Measurements from ENCODE around the gene GABBR2. TPM values are rescaled to one million over a fixed set of nuclear protein-coding genes. Genes with fewer than 3 reads are reported as not detected.
"Not testable (repeated sequence)": the region's sequence is repeated elsewhere in the genome, so short reads cannot be mapped to it uniquely, and the experiment has no call there.

GABBR2 gene
- total RNA-seq, 1 donor from 2014 or later = 42.7 TPM

DNA sequence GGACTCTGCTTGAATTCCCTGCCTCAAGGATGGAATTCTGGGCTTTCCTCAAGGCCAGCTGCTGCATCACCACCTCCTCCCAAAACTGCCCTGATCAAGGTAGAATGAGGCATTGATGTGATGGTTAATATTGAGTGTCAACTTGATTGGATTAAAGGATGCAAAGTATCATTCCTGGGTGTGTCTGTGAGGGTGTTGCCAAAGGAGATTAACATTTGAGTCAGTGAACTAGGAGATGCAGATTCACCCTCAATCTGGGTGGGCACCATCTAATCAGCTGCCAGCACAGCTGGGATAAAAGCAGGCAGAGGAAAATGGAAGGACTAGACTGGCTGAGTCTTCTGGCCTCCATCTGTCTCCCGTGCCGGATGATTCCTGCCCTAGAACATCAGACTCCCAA, 23.9 kb downstream of the GABBR2 start:
- not testable (repeated sequence) for DNase-seq

- no peak for DNase-seq
These were observed 30.4 kb downstream of the GABBR2 start for GRCh38 chr9:98678244-98678842.

GRCh38 chr9:98673681-98674080, 35.1 kb downstream of the GABBR2 start:
- DNase-seq = no peak

GRCh38 chr9:98667005-98667640, 41.6 kb downstream of the GABBR2 start:
- no peak for DNase-seq

- no peak for DNase-seq
These were observed 43.2 kb downstream of the GABBR2 start for GRCh38 chr9:98665501-98665900.

DNA sequence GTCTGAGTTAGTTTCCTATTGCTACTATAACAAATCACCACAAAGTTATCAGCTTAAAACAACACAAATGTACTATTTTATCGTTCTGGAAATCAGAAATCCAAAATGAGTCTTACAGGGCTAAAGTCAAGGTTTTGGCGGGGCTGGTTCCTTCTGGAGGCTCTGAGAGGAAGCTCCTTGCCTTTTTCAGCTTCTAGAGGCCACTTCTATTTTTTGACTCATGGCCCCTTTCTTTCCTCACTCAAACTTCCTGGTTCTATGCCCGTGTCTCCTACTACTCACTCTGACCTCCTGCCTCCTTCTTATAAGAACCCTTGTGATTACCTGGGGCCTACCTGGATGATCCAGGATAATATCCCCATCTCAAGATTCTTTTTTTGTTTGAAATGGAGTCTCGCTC, 48.2 kb downstream of the GABBR2 start:
- DNase-seq = no peak

DNA sequence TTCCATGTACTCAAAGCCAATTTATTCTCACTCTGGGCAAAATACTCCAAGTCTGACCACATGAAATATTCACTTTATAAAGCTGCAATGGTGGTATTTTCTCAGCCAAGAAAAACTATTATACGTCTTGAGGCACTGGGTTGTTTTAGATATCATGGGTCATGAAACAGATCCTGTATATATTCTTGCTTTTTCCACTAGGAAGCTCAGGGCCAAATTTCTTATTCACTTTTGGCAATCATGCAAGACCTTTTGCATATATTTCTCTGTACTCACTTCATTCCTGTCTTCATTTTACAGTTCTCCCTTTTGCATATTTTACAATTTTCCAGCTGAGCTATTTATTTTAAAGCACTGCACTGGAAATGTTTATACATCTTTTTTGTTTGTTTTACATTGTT, 49.8 kb downstream of the GABBR2 start:
- no peak for DNase-seq

GRCh38 chr9:98657897-98658296, 50.8 kb downstream of the GABBR2 start:
- DNase-seq = no peak

- no peak for DNase-seq
These were observed 52.2 kb downstream of the GABBR2 start for GRCh38 chr9:98656511-98656910.

DNA sequence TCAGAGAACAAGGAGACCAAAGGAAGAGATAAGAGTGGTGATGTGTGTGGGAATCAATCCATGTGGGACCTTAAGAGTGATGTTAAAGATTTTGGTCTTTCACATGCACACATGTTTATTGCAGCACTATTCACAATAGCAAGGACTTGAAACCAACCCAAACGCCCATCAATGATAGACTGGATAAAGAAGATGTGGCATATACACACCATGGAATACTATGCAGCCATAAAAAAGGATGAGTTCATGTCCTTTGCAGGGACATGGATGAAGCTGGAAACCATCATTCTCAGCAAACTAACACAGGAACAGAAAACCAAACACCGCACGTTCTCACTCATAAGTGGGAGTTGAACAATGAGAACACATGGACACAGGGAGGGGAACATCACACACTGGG, 53.3 kb downstream of the GABBR2 start:
- not testable (repeated sequence) for DNase-seq

DNA sequence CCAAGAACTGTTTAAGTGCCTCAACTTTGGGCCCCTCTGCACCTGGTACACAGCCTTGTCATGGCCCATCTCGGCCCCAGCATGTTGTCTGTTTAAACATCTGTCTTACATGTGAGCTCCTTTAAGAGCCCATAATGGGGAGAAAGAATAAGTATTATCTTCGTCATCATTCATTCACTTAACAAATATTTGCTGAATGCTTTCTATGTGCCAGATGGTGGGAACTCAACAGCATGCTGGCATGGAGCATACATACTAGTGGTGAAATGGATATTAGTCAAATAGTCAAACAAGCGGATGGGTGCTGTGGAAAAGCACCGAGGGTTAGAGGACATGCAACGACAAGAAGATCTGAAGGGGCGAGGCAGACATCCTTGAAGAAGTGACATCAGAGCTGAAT, 54.5 kb downstream of the GABBR2 start:
- DNase-seq = no peak

DNA sequence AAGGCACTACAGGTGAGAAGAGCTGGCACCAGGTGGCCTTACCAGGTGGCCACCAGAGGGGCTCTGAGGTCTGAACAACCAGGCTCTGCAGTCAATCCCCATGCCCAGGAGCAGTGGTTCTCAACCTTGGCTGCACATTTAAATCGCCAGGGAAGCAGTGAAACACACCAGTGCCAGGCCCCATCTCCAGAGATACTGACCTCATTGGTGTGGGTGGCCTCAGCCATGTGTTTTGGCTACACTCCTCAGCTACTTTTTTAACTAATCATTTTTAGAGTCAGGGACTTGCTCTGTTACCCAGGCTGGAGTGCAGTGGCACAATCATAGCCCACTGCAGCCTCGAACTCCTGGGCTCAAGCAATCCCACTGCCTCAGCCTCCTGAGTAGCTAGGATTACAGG, 56.0 kb downstream of the GABBR2 start:
- DNase-seq = no peak

DNA sequence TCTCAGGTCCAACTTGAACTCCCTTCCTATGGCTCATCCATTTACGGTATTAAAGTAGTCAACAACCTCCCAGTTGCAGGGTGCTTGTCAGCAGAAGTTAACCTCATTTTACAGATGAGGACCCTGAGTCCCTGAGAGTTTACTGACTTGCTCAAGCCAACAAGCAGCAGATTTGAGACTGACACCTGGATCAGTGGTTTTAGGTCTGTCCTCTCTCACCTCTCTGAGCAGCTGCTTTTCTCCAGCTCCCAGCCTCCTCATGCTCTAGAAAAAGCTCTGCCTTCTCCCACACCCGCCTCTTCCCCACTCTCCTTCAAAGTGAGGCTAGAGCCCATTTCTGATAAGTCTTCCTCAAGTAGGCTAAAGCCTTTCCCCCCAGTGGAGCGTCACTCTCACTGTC, 56.4 kb downstream of the GABBR2 start:
- no peak for DNase-seq

DNA sequence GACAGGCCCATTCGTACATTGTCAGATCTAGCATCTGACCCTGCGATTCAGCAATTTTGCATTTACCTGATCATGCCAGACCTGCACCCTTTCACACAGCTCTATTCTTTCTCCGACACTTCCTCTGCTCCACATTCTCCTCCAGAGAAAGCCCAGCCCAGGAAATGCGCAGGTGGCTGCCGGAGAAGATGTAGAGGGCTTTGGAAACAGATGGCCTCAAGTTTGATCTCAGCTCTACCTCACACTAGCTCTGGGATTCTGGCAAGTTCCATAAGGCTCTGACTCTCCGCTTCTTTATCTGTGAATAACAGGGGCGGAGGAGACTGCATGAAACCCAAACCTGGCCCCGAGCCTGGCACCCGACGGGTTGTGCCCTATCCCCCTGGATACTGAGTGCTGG, 61.5 kb downstream of the GABBR2 start:
- no peak for DNase-seq

GRCh38 chr9:98644011-98644410, 64.7 kb downstream of the GABBR2 start:
- DNase-seq = no peak

GRCh38 chr9:98642661-98643312, 65.9 kb downstream of the GABBR2 start:
- DNase-seq = no peak

- no peak for DNase-seq
These were observed 67.0 kb downstream of the GABBR2 start for GRCh38 chr9:98641695-98642094.

- DNase-seq = no peak
These were observed 68.3 kb downstream of the GABBR2 start for GRCh38 chr9:98640394-98640793.

GRCh38 chr9:98639133-98639532, 69.6 kb downstream of the GABBR2 start:
- no peak for DNase-seq

GRCh38 chr9:98637381-98637780, 71.4 kb downstream of the GABBR2 start:
- no peak for DNase-seq

DNA sequence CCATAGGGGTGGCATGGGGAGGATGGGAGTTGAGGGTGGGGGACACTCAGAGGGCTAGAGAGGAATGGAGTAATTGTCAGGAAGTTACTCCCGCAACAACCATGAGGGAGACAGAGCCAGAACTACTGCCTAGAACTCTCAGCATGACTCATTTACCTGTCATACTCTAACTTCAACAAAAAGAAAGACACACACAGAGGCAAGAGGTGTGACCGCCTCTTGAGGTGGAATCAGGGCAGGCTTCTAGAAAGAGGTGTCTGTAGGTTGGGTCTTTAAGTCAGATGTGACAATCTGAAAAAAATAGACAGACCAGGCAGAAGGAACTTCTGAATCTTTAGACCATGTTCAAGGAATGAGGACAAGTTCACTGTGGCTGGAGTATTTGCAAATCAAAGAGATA, 73.4 kb downstream of the GABBR2 start:
- no peak for DNase-seq

DNA sequence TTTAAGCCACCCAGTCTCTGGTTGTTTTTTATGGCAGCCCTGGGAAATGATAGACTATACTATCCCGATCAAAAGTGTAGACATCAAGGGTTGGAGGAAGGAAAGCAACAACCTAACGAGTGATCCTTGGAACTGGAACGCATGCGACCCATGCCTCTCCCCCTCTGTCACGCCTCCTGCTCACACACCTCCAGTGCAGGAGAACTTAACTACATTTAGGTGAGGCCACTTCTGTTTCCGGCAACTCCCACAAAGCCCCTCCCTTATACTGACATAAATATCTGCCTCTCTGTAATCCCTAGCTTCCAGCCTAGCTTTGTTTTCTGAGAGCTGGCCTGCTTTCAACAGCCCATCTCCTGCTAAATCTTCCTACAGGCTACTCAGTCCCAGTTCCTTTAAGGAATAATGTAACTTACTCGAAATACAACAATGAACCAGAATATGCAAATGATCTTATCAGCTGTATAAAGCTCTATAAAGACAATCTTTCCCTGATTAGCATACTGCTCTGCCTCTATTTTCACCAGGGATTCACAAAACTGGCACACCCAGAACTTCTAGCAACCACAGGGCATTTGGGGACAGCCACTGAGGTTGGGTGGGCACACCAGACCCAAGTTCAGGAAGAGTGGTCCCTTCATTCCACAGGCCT, 73.9 kb downstream of the GABBR2 start:
- DNase-seq = no peak

DNA sequence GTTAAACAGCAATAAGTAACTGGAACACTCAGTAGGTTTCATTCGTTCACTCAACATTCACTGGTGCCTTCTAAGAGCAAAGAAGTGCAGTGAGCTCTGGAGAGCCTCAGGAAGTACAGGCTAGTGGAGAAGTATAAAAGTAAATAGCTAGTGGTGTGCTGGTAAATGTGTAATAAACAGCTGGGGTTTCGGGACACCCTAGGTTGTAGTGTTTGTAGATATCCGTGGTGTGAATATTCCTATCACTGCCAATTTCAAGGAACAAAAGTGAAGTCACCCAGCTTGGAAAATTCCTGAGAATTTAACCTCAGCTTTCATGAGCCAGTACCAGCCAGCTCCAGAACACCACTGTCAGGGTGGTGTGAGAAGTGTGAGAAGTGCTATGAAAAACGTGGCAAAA, 75.9 kb downstream of the GABBR2 start:
- DNase-seq = no peak

GRCh38 chr9:98627296-98627695, 81.4 kb downstream of the GABBR2 start:
- no peak for DNase-seq

Data from occipital lobe (tissue), 2 donors.